ENCODE results near the gene PLET1.

DNA sequence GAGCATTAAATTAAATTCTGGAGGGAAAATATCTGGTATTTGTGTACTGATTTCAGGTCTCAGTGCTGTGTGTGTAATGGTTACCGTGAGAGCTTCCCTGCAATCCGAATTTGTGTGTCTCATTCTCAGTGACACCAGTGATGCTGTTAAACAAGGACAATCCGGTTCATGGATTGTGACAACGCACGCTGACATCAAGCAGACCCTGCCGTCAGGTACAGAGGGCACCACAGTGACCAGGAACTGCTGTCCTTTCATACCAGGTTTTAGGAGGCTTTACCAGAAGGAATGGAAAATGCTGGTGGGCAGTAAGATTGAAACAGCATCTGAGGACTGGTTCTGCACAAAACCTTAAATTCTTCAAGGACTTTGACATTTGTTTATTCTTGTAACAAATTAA is 30.5 kb upstream of the PLET1 start:
- no peak for TF ChIP-seq POLR2A (IDR thresholded peaks at IDR 0.05)
- TF ChIP-seq, protein P1, sequence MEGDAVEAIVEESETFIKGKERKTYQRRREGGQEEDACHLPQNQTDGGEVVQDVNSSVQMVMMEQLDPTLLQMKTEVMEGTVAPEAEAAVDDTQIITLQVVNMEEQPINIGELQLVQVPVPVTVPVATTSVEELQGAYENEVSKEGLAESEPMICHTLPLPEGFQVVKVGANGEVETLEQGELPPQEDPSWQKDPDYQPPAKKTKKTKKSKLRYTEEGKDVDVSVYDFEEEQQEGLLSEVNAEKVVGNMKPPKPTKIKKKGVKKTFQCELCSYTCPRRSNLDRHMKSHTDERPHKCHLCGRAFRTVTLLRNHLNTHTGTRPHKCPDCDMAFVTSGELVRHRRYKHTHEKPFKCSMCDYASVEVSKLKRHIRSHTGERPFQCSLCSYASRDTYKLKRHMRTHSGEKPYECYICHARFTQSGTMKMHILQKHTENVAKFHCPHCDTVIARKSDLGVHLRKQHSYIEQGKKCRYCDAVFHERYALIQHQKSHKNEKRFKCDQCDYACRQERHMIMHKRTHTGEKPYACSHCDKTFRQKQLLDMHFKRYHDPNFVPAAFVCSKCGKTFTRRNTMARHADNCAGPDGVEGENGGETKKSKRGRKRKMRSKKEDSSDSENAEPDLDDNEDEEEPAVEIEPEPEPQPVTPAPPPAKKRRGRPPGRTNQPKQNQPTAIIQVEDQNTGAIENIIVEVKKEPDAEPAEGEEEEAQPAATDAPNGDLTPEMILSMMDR (IDR thresholded peaks at IDR 0.05): no peak

Data from adrenal gland (tissue), 5 donors.